Measurements from ENCODE around the gene CDH12.
"Not testable (repeated sequence)": the region's sequence is repeated elsewhere in the genome, so short reads cannot be mapped to it uniquely, and the experiment has no call there.

DNA sequence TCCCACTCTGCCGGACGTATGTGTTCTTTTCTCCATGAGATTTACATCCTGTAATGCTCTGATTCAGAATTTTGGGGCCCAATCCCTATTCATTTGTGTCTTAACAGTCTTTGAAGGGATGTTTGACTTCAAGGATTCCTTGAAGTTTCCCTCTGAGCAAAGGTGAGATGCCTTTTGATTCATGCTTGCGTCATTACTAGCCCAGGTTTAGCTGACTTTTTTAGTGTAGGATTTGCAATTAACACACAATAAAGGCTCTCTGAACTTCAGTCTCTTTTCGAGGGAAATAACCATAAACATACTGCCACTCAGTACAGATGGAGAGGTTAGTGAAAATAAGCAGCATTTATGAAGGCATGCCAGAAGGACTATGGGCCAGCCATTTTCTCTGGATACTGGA lies 842.3 kb downstream of the CDH12 start:
- TF ChIP-seq CTCF, POLR2A (IDR thresholded peaks at IDR 0.05): not testable (repeated sequence)

Data from thyroid gland (tissue), 4 donors.